NCI-H1092 treated with DMSO at 0.1 percent for 48 hours (cell line): ENCODE measurements around the gene SLC22A1.
"Not testable (repeated sequence)": the region's sequence is repeated elsewhere in the genome, so short reads cannot be mapped to it uniquely, and the experiment has no call there.

Experiments used
- DNase-seq: peaks from one replicate; lab custom pipeline; 2025; lab: John Stamatoyannopoulos, UW

The SLC22A1 gene

GRCh38 chr6:160137989-160138835 is 16.6 kb downstream of the SLC22A1 start:
- DNase-seq: peak; percentile 71

- no peak for DNase-seq
These were observed 17.3 kb downstream of the SLC22A1 start for GRCh38 chr6:160138839-160139419.

- no peak for DNase-seq
These were observed 17.8 kb downstream of the SLC22A1 start for GRCh38 chr6:160139420-160139851.

DNA sequence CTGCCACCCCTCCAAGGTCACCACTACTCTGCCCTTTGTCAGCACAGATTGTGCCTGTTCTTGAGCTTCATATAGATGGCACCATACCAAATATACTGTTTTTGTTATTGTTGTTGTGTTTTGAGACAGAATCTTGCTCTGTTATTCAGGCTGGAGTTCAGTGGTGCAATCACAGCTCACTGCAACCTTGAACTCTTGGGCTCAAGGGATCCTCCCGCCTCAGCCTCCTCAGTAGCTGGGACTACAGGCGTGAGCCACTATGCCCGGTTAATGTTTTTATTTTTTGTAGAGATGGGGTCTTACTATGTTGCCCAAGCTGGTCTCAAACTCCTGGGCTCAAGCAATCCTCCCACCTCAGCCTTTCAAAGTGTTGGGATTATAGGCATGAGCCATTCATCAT is 18.9 kb downstream of the SLC22A1 start:
- not testable (repeated sequence) for DNase-seq

- peak; percentile 10 for DNase-seq
These were observed 19.5 kb downstream of the SLC22A1 start for GRCh38 chr6:160141001-160141726.

DNA sequence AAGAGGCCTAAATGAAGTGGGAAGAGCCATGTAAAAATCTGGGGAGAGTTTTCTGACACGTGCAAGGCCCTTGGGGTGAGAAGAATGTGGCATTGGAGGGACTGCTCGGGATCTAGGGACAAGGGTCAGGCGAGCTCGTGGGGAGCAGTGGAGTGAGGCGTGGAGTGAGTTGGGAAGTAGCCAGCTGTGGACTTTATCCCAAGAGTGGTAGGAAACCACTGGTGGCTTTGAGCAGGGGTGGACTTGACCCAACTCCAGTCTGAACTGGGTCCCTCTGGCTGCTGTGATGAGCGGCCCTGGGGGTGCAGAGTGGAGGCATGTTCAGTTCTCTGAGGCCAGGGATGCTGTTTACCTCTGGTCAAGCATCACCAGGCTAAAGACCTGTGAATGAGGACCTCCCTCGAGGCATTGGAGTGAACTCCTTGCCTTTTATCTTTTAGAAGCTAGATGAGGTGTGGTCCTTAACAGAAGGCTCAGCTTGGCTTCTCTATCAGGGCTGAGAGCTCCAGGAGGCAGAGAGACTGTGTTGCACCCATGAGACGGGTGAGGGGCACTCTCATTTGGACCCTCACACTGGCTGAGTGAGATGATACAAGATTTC is 20.6 kb downstream of the SLC22A1 start:
- DNase-seq: no peak

DNA sequence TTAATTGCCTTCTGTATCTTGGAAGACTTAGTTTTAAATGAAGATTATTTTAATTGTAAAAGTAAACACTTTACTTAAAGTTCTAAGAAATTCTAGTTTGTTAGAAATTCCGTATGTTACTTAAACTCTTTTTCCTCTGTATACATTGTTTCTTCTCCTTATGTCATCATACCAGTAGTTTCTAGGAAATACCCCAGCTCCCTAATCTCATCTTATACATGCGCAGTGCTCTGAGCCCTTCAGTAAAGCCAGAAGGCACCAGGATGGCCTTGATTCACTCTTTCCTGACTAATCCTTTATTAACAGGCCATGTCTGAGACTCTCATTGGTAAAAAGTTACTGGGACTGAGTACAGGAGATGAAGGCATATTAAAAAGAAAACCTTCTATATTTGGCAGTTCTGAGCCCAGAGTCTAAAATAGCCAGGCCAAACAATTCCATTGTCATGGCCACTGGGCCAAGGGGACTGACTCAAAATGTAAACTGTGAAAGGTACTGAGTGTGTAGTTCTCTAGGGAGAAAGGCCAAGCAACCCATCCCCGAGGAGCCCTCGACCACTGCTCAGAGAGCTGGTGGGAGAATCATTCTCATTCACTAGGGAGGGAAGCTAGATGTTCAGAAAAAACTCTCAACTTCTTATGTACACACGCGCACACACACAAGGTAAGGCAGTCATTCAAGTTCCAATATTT is 25.0 kb downstream of the SLC22A1 start:
- DNase-seq: no peak

DNA sequence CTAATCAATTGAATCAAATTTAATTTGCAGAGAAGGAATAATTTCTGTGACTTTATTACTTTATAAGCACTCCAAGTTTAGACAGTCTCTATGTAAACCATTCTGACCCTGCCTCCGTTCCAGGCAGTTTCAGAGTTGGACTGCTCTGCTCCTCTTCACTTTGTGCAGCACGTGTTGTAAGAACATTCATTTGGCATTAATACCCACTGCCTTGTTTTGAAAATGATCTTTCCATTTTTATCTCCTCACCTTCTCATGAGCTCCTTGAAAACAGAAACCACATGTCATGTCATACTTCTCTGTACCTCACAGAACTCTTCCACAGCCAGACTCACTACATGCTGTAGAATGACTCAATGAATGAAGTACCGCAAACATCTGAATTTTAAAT is 25.5 kb downstream of the SLC22A1 start:
- no peak for DNase-seq

DNA sequence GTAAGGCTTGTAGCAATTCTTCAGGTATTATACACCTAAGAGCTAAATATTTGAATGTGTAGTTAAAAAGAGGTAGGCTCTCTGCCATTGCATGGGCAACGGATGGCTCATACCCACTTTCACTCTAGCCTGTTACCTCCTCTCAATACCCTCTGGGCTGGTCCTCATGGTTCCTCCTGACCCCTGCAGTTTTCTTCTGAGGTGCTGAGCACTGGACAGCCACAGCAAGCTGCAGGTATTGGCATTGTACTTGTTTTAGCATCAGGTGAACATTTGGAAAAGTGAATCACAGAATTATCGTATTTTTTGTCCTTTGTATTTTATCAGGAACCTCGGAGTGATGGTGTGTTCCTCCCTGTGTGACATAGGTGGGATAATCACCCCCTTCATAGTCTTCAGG is 32.9 kb downstream of the SLC22A1 start:
- DNase-seq: no peak

DNA sequence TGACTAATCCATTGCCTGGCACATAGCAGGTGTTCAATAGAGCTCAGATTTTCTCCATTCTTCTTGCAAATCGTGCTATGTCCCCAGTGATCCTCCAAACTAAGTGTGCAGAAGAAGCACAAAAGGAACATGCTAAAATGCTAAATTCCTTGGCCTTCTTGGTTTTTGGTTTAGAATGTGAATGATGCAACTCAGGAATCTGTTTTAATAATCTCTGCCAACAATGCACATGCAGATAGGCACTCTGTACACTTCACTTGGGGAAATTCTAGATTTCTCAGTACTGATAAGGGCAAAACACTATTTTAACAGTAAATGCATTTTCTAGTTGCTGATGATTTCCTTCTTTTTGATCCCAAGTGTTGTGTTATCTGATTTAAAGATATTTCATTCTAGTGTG is 35.2 kb downstream of the SLC22A1 start:
- no peak for DNase-seq

GRCh38 chr6:160160450-160160849 is 38.8 kb downstream of the SLC22A1 start:
- no peak for DNase-seq

GRCh38 chr6:160160929-160161646 is 39.5 kb downstream of the SLC22A1 start:
- DNase-seq: no peak

- DNase-seq: no peak
These were observed 40.0 kb downstream of the SLC22A1 start for GRCh38 chr6:160161647-160161986.

GRCh38 chr6:160162030-160162566 is 40.5 kb downstream of the SLC22A1 start:
- DNase-seq: no peak

GRCh38 chr6:160163425-160163824 is 41.8 kb downstream of the SLC22A1 start:
- DNase-seq: no peak

- no peak for DNase-seq
These were observed 42.3 kb downstream of the SLC22A1 start for GRCh38 chr6:160163912-160164311.

GRCh38 chr6:160165928-160166327 is 44.3 kb downstream of the SLC22A1 start:
- DNase-seq: not testable (repeated sequence)

DNA sequence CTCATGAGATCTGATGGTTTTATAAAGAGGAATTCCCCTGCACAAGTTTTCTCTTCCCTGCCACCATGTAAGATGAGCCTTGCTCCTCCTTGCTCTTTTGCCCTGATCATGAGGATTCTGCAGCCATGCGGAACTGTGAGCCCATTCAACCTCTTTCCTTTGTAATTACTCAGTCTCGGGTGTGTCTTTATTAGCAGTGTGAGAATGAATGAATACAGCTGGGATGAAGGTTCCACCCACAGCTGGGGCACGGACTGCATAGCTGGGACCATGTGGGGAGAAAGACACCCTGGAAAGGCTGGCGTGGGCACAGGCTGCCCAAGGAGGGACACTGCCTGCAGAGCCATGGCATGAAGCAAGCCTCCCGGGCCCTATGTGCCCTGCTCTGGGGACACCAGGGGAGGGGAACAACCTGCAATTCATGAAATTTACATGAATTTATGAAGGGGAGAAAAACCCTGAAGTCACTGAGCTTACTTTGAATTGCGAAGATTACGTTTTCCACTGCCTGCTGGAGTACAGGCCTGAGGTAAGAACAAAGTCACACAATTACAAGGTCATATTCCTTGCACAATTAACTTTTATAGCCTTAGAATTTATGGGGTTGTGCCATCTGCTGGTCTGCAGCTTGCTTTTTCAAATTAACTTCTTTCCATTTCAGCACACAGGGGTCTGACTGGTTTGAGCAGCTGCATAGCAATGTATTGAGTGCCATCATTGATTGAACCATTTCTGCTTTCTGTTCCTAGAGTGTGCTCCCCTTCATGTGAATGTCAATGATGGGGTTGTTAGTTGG is 46.2 kb downstream of the SLC22A1 start:
- DNase-seq: peak; percentile 19

DNA sequence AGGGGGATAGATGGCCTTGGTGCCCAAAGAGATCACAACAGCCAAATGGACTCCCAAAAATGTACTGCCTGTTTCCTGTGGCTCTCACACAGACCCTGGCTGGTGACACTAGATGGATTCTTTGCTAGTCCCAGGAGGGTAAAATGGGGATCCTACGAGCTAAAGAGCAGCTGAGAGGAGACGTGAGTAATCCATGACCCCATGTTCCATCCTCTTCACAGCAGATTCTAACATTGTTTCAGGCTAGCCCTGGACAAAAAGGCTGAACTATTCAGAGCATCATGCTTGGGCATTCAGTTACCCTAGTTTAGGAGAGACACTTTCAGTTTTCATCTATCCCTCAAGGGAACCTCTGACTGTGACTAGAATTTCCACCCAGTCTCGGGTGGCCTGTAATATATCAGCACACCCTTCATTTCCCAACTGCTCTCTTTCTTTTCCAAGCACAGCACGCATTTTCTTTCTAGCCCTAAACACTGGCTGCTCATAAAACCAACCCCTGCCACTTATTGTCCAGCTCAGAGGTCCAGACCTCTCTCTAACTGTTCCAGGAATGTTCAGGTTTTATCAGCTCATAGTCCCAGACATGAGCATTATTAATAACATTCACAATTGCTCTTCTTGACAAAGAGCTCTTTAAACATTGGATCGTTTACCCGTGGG is 48.5 kb downstream of the SLC22A1 start:
- DNase-seq: no peak

GRCh38 chr6:160172704-160173103 is 51.1 kb downstream of the SLC22A1 start:
- no peak for DNase-seq
